K562 (cell line): ENCODE results near the gene LMBRD1. TPM values are rescaled to one million over a fixed set of nuclear protein-coding genes. Genes with fewer than 3 reads are reported as not detected.

ENCODE experiments used
- BCL6 ChIP-seq: fragments of 250-450 bp; sonication (Bioruptor Pico); IDR thresholded peaks from 2 replicates; pipeline ENCODE4 v1.4.0; 2020
- BRCA1 ChIP-seq, 2 experiments: fragments of 450-650 bp in 1 of 2; sonication (generic) in 1 of 2; formaldehyde crosslinking in 1 of 2; IDR thresholded peaks; 2 replicates each; pipeline versions ENCODE4 v1.5.0 to v1.6.1; 2017 to 2020; ENCODE audit warnings: mild to moderate bottlenecking in 1 of 2, missing genetic modification reagents in 1 of 2
- SMARCA4 ChIP-seq: fragments of 450-650 bp; IDR thresholded peaks from 2 replicates; pipeline ENCODE4 v1.6.1; 2016
- ZNF232 ChIP-seq: sonication (generic); formaldehyde crosslinking; IDR thresholded peaks from 2 replicates; pipeline ENCODE4 v1.8.0; 2022; ENCODE audit warnings: mild to moderate bottlenecking, missing genetic modification reagents
- polyA plus RNA-seq, 8 experiments: library from polyadenylated mRNA; depleted of rRNA in 4 of 8; stranded (reverse) in 5 of 8; unstranded in 3 of 8; fragments of >200 nt; fragmentation: Nextera tagmentation in 2 of 8; fragmentation: Illumina TruSeq in 1 of 8; extraction: Ambion mirVana in 2 of 8; extraction: Trizol in 1 of 8; gene quantifications; 2 replicates each; pipeline versions ENCODE4 v1.2.1 to v1.2.3, GENCODE V29; 2011 to 2014; ENCODE audit warnings: inconsistent platforms in 1 of 8, missing spikeins in 1 of 8
- total RNA-seq, 7 experiments: library from RNA; depleted of rRNA in 6 of 7; stranded (reverse); fragments of >200 nt in 6 of 7; fragmentation: Illumina TruSeq in 2 of 7; extraction: Trizol in 2 of 7; gene quantifications; 2 replicates each; pipeline versions ENCODE4 v1.2.1 to v1.2.3, GENCODE V29; 2011 to 2021; ENCODE audit warnings: low replicate concordance in 1 of 7
- TF ChIP-seq, protein P1 (sequence below): sonication (generic); IDR thresholded peaks from 2 replicates; pipeline ENCODE4 v1.6.1; 2016
- TF ChIP-seq, protein P2 (sequence below): fragments of 250-450 bp; sonication (Bioruptor Pico); IDR thresholded peaks from 2 replicates; pipeline ENCODE4 v1.5.0; 2020; ENCODE audit warnings: mild to moderate bottlenecking, borderline replicate concordance
- TF ChIP-seq, protein P3 (sequence below): fragments of 250-450 bp; sonication (Bioruptor Pico); IDR thresholded peaks from 2 replicates; pipeline ENCODE4 v1.4.0; 2020; ENCODE audit warnings: mild to moderate bottlenecking, moderate library complexity
- TF ChIP-seq, protein P4 (sequence below), 2 experiments: fragments of 450-650 bp in 1 of 2; sonication (generic) in 1 of 2; formaldehyde crosslinking; conservative IDR thresholded peaks; 2 replicates each; pipeline versions ENCODE4 v1.4.0 to v1.8.1; 2020 to 2022; ENCODE audit warnings: mild to moderate bottlenecking in 1 of 2, missing genetic modification reagents in 1 of 2
- TF ChIP-seq, protein P5 (sequence below): fragments of 450-650 bp; formaldehyde crosslinking; IDR thresholded peaks from 2 replicates; pipeline ENCODE4 v1.4.0; 2020; ENCODE audit warnings: mild to moderate bottlenecking

The LMBRD1 gene
- total and polyA plus RNA-seq, 9 of the 15 experiments (the other 6 are each of a cell fraction or from before 2014, with no cell fraction given): 14.0 to 85.2 (median 26.5) TPM

DNA sequence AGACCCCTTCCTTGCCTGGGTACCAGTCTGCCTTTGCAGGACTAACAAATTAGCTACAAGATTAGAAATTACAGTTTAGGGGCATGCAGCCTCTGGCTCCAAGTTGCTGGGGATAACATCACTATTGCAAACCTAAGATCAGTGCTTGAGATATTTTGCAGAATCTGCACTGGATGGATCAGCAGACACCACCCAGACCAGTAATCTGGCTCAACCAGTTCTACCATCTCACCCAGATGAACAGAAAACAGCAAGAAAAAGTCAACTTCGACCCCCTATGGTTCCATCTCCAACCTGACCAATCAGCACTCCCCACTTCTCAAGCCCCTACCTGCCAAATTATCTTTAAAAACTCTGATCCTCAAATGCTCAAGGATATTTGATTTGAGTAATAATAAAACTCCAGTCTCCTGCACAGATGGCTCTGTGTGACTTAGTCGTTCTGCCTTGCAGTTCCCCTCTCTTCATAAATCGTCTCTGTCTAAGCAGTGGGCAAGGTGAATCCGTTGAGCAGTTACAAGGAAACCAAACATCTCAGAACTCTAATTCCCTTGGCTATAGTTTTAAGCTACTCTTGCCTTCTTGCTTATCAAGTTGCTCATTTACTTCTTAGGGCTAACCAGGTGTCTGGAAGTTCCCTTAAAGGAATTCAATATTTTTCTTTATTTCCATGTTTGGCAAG is 16.1 kb upstream of the LMBRD1 start (continued):
- TF ChIP-seq, protein P1, sequence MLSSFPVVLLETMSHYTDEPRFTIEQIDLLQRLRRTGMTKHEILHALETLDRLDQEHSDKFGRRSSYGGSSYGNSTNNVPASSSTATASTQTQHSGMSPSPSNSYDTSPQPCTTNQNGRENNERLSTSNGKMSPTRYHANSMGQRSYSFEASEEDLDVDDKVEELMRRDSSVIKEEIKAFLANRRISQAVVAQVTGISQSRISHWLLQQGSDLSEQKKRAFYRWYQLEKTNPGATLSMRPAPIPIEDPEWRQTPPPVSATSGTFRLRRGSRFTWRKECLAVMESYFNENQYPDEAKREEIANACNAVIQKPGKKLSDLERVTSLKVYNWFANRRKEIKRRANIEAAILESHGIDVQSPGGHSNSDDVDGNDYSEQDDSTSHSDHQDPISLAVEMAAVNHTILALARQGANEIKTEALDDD: no peak
- TF ChIP-seq BRCA1 (IDR thresholded peaks at IDR 0.05): no peak
- TF ChIP-seq BRCA1 (CRISPR knock-in tag; IDR thresholded peaks at IDR 0.05): no peak
- TF ChIP-seq, protein P2, sequence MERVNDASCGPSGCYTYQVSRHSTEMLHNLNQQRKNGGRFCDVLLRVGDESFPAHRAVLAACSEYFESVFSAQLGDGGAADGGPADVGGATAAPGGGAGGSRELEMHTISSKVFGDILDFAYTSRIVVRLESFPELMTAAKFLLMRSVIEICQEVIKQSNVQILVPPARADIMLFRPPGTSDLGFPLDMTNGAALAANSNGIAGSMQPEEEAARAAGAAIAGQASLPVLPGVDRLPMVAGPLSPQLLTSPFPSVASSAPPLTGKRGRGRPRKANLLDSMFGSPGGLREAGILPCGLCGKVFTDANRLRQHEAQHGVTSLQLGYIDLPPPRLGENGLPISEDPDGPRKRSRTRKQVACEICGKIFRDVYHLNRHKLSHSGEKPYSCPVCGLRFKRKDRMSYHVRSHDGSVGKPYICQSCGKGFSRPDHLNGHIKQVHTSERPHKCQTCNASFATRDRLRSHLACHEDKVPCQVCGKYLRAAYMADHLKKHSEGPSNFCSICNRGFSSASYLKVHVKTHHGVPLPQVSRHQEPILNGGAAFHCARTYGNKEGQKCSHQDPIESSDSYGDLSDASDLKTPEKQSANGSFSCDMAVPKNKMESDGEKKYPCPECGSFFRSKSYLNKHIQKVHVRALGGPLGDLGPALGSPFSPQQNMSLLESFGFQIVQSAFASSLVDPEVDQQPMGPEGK (CRISPR knock-in tag): no peak
- TF ChIP-seq SMARCA4: no peak
- no peak for TF ChIP-seq ZNF232 (CRISPR knock-in tag)
- TF ChIP-seq, protein P3, sequence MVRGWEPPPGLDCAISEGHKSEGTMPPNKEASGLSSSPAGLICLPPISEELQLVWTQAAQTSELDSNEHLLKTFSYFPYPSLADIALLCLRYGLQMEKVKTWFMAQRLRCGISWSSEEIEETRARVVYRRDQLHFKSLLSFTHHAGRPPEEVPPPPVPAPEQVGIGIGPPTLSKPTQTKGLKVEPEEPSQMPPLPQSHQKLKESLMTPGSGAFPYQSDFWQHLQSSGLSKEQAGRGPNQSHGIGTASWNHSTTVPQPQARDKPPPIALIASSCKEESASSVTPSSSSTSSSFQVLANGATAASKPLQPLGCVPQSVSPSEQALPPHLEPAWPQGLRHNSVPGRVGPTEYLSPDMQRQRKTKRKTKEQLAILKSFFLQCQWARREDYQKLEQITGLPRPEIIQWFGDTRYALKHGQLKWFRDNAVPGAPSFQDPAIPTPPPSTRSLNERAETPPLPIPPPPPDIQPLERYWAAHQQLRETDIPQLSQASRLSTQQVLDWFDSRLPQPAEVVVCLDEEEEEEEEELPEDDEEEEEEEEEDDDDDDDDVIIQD (CRISPR knock-in tag): no peak
- TF ChIP-seq, protein P4, sequence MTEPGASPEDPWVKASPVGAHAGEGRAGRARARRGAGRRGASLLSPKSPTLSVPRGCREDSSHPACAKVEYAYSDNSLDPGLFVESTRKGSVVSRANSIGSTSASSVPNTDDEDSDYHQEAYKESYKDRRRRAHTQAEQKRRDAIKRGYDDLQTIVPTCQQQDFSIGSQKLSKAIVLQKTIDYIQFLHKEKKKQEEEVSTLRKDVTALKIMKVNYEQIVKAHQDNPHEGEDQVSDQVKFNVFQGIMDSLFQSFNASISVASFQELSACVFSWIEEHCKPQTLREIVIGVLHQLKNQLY (CRISPR knock-in tag; conservative IDR thresholded peaks at IDR 0.05): no peak
- TF ChIP-seq BCL6 (CRISPR knock-in tag): no peak
- TF ChIP-seq, protein P5, sequence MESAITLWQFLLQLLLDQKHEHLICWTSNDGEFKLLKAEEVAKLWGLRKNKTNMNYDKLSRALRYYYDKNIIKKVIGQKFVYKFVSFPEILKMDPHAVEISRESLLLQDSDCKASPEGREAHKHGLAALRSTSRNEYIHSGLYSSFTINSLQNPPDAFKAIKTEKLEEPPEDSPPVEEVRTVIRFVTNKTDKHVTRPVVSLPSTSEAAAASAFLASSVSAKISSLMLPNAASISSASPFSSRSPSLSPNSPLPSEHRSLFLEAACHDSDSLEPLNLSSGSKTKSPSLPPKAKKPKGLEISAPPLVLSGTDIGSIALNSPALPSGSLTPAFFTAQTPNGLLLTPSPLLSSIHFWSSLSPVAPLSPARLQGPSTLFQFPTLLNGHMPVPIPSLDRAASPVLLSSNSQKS (CRISPR knock-in tag): no peak
